Thymus (tissue), 11 donors: Measurements from ENCODE around the gene KIF26A. TPM values are rescaled to one million over a fixed set of nuclear protein-coding genes. Genes with fewer than 3 reads are reported as not detected.
"Not testable (repeated sequence)": the region's sequence is repeated elsewhere in the genome, so short reads cannot be mapped to it uniquely, and the experiment has no call there.

Source experiments
- DNase-seq, 9 donors: peaks; one replicate each; pipeline ENCODE4 v3.0.0-alpha.2; 2013; ENCODE audit warnings: low spot score in 9 of 9, low read depth in 6 of 9, missing footprints in 1 of 9
- H3K27ac ChIP-seq, 2 donors: one replicate each; pipeline ENCODE4 v1.5.1; 2013; ENCODE audit warnings: control low read depth in 1 of 2, low read depth in 1 of 2, low read length in 1 of 2, mild to moderate bottlenecking in 1 of 2, moderate library complexity in 1 of 2
- H3K27me3 ChIP-seq, 2 donors: one replicate each; pipeline ENCODE4 v1.5.1; 2013; ENCODE audit warnings: low read length in 1 of 2; ENCODE audit not compliant: control insufficient read depth in 2 of 2, insufficient read depth in 1 of 2
- H3K36me3 ChIP-seq, 2 donors: one replicate each; pipeline ENCODE4 v1.5.1; 2013; ENCODE audit warnings: low read length in 1 of 2, mild to moderate bottlenecking in 1 of 2, moderate library complexity in 1 of 2; ENCODE audit not compliant: control insufficient read depth in 2 of 2, insufficient read depth in 2 of 2
- H3K4me1 ChIP-seq, 2 donors: one replicate each; pipeline ENCODE4 v1.5.1; 2013; ENCODE audit warnings: low read length in 2 of 2; ENCODE audit not compliant: control insufficient read depth in 2 of 2, insufficient read depth in 2 of 2
- H3K4me3 ChIP-seq, 2 donors: one replicate each; pipeline ENCODE4 v1.5.1; 2013; ENCODE audit warnings: low read length in 2 of 2, control low read depth in 1 of 2, mild to moderate bottlenecking in 1 of 2
- H3K9me3 ChIP-seq, 2 donors: one replicate each; pipeline ENCODE4 v1.5.1; 2013; ENCODE audit warnings: low read length in 1 of 2, mild to moderate bottlenecking in 1 of 2; ENCODE audit not compliant: control insufficient read depth in 2 of 2, insufficient read depth in 1 of 2
- WGBS: extraction: QIAGEN DNeasy Blood & Tissue Kit; methylation state at CpG from one replicate; pipeline ENCODE4 v1.1.7; 2013; 5-methylcytosine and 5-hydroxymethylcytosine counted together
- polyA plus RNA-seq: library from polyadenylated mRNA; stranded (reverse); fragments of 200-250 nt; gene quantifications from one replicate; pipeline ENCODE4 v1.2.3, GENCODE V29; 2013
- total RNA-seq: library from RNA; stranded (reverse); fragments of 120-200 nt; gene quantifications from one replicate; pipeline ENCODE4 v1.2.4, GENCODE V29; 2013
- donor health status: healthy.

Gene KIF26A
- total and polyA plus RNA-seq, 2 donors = 1.7 TPM

- H3K4me3 ChIP-seq = no peak overlapping the region
- H3K9me3 ChIP-seq = peaks cover 2 to 9% of the 10 kb centered on the region in 2 donors
- no peaks in the 10 kb centered on the region for H3K36me3 ChIP-seq
- DNase-seq = no peak
- no peaks in the 10 kb centered on the region for H3K4me1 ChIP-seq
- peaks cover 5 to 29% of the 10 kb centered on the region in 2 donors for H3K27me3 ChIP-seq
- no peak overlapping the region for H3K27ac ChIP-seq
- WGBS = 21% methylated on average over 8 of the region's 8 CpGs
These were observed 85.7 kb downstream of the KIF26A start for GRCh38 chr14:104224131-104224505.

DNA sequence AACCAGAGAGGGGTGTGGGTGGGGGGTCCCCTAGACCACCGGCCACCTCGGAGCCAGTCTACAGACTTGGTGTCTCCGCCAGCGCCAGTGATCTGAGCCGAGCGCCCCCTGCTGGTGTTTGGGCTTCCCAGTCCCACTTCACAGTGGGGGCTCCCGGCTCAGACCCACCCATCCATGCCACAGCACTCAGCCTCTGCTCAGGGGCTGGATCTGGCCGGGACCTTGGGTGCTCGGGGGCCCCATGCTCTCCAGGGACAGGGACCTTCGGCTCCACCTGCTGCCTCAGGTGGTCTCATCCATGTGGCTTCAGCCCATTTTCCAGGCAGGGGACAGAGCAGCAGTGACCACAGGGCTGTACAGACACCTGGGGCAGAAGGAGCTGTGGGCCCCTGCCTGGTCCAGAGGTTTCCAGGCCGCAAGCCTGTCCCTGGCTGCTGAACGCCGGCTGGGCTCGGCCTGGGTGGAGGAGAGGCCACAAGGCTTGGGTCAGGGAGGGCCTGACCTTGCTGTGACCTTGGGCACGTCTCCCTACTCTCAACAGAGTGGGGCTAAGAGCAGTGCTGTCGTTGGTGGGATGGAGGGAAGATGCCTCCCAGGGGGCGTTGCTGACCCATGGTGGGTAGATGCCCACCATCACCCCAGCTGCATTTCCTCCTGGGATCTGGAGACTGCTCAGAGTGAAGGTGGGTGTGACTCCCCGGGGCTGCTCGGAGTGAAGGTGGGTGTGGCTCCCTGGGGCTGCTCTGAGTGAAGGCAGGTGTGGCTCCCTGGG, 86.3 kb downstream of the KIF26A start:
- no peak overlapping the region for H3K27ac ChIP-seq
- H3K4me1 ChIP-seq = no peaks in the 10 kb centered on the region
- 49% methylated on average over 19 of the region's 19 CpGs for WGBS
- DNase-seq = peak in 1 of 9 donors; percentile 2
- no peak overlapping the region for H3K4me3 ChIP-seq
- H3K27me3 ChIP-seq = peaks cover 5 to 27% of the 10 kb centered on the region in 2 donors
- H3K9me3 ChIP-seq = peaks cover 2 to 12% of the 10 kb centered on the region in 2 donors
- no peaks in the 10 kb centered on the region for H3K36me3 ChIP-seq

- H3K27ac ChIP-seq, H3K4me1 ChIP-seq, DNase-seq, H3K36me3 ChIP-seq, H3K4me3 ChIP-seq: not testable (repeated sequence)
- WGBS = 59% methylated on average over 25 of the region's 28 CpGs
- peaks cover 0 to 15% of the 10 kb centered on the region in 2 donors for H3K9me3 ChIP-seq
- H3K27me3 ChIP-seq = peaks cover 5 to 18% of the 10 kb centered on the region in 2 donors
These were observed 87.1 kb downstream of the KIF26A start for GRCh38 chr14:104225278-104226190.

- Histone ChIP-seq H3K4me3 (no peak overlapping the region), H3K4me1 (no peaks in the 10 kb centered on the region), H3K9me3 (peaks cover 0 to 15% of the 10 kb centered on the region in 2 donors), H3K27me3 (peaks cover 3 to 10% of the 10 kb centered on the region in 2 donors), H3K36me3 (no peaks in the 10 kb centered on the region), H3K27ac (no peak overlapping the region)
- WGBS = 91% methylated on average over 17 of the region's 17 CpGs
- no peak for DNase-seq
These were observed 88.3 kb downstream of the KIF26A start for GRCh38 chr14:104226421-104227383.

- DNase-seq = no peak
- WGBS = 89% methylated on average over 1 of the region's 1 CpG
- peaks cover 3 to 10% of the 10 kb centered on the region in 2 donors for H3K27me3 ChIP-seq
- no peaks in the 10 kb centered on the region for H3K4me1 ChIP-seq
- H3K36me3 ChIP-seq = no peaks in the 10 kb centered on the region
- no peak overlapping the region for H3K4me3 ChIP-seq
- H3K9me3 ChIP-seq = peaks cover 0 to 18% of the 10 kb centered on the region in 2 donors
- H3K27ac ChIP-seq = no peak overlapping the region
These were observed 89.4 kb downstream of the KIF26A start for GRCh38 chr14:104227806-104228205.

DNA sequence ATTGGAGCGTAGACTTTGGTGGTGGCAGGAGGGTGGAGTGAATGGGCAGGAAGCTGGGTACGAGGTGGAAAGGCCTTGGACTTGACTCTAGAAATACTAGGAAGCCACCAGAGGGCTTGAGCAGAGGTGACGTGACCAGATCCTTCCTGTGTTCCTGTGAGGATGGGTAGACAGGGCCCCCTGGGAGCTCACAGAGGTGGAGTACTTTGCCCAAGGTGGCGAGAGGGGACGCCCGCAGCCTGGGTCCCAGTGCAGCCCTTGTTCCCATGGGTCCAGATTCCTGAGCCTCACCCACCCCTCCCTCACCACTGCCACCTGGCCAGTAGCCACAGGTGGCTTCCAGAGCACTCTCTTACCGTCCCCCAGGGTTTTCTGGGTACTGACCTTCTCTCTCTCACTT, 89.8 kb downstream of the KIF26A start:
- Histone ChIP-seq H3K27me3 (peaks cover 3 to 10% of the 10 kb centered on the region in 2 donors), H3K4me1 (no peaks in the 10 kb centered on the region), H3K9me3 (peaks cover 0 to 21% of the 10 kb centered on the region in 2 donors), H3K4me3 (no peak overlapping the region), H3K36me3 (no peaks in the 10 kb centered on the region), H3K27ac (no peak overlapping the region)
- no peak for DNase-seq
- 89% methylated on average over 7 of the region's 7 CpGs for WGBS

DNA sequence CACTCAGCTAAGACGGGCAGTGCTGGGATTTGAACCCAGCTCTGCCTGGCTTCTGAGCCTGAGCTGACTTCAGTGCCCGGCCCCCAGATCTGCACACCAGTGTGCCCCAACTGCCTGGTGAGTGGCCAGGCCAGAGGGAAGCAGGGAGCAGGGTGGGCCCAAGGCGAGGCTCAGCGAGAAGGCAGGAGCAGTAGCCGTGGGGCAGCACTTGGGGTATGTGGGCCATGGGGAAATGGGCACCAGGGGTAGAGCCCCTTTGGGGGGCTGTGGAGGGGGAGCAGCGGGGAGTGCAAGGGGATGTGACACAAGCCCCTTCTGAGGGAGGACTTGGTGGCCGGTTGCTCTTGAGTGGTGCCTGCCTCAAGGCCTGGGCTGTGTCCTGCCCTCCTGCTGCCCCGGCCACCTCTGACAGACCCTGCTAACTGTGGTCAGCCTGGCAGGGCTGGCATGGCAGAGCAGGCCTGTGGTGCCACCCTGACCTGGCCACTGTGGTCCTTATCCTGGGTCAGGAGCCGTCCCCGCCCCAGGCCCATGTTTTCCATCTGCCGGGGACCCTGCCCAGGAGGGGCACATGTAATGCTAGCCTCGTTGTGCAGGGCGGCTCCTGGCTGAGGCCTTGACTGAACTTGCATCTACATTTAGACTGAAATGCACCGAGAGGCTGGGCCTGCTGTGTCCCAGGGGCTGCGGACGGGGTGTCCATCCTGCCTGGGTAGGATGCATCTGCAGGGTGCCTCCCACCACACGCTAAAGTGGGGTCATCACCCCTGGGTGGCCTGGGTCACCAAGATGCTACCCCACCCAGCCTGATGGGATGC, 90.5 kb downstream of the KIF26A start:
- no peak overlapping the region for H3K27ac ChIP-seq
- peaks cover under 1 to 3% of the 10 kb centered on the region in 2 donors for H3K27me3 ChIP-seq
- WGBS = 94% methylated on average over 17 of the region's 17 CpGs
- no peaks in the 10 kb centered on the region for H3K36me3 ChIP-seq
- H3K4me3 ChIP-seq = no peak overlapping the region
- no peaks in the 10 kb centered on the region for H3K4me1 ChIP-seq
- no peak for DNase-seq
- peaks cover 0 to 22% of the 10 kb centered on the region in 2 donors for H3K9me3 ChIP-seq

DNA sequence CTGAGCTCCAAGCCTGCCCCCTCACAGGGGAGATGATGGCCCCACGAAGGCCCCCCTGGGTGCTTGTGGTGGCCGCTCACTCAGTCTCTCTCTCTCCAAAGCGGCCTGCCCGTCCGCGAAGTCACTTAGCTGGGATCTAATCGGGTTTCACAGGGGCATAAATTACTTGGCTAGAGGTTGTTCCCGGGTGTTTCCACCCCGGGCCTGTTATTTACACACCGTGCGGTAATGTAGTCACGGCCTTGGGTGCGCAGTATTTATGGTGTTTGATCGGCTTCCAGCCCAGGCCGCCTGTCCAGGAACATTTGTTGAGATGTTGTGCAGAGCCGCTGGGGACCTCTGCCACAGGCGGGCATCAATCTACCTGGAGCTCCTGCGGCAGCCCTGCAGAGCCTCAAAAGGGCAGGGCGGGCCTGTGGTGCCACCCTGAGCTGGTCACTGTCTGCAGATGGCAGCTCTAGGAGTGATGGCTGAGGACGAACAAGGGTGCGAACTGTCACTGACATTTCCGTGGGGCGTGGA, 91.2 kb downstream of the KIF26A start:
- no peaks in the 10 kb centered on the region for H3K4me1 ChIP-seq
- no peak overlapping the region for H3K4me3 ChIP-seq
- peaks cover 1 to 29% of the 10 kb centered on the region in 2 donors for H3K9me3 ChIP-seq
- no peak overlapping the region for H3K27ac ChIP-seq
- H3K27me3 ChIP-seq = no peaks in the 10 kb centered on the region
- no peaks in the 10 kb centered on the region for H3K36me3 ChIP-seq
- DNase-seq = no peak
- WGBS = 94% methylated on average over 23 of the region's 23 CpGs
